Keratinocyte (primary cell): ENCODE results near the gene ARTN. TPM values are rescaled to one million over a fixed set of nuclear protein-coding genes. Genes with fewer than 3 reads are reported as not detected.

Experiments
- DNase-seq: peaks from one replicate; pipeline ENCODE4 v3.0.0-alpha.2; 2011; ENCODE audit warnings: low read depth, missing footprints, low spot score
- FAIRE-seq: peaks from 2 replicates; lab custom pipeline; 2011; peaks lifted over from hg19 to GRCh38; lab: Jason Lieb, UNC
- H2AFZ ChIP-seq: 2 replicates; pipeline ENCODE4 v1.6.0; 2012; ENCODE audit warnings: low read length, control low read depth, inconsistent platforms; ENCODE audit not compliant: control insufficient read depth
- H3K27ac ChIP-seq: 2 replicates; pipeline ENCODE4 v1.5.1; 2011; ENCODE audit warnings: low read length; ENCODE audit not compliant: control insufficient read depth, insufficient read depth
- H3K27me3 ChIP-seq: 3 replicates; pipeline ENCODE4 v1.6.0; 2011; ENCODE audit warnings: low read length; ENCODE audit not compliant: control insufficient read depth, insufficient read depth; ENCODE audit errors: extremely low read depth
- H3K36me3 ChIP-seq, 2 experiments: 2 replicates in 1 of 2; 3 replicates in 1 of 2; pipeline ENCODE4 v1.5.1; 2011; ENCODE audit warnings: low read length in 2 of 2, mild to moderate bottlenecking in 1 of 2; ENCODE audit not compliant: control insufficient read depth in 2 of 2, insufficient read depth in 2 of 2; ENCODE audit errors: extremely low read depth in 1 of 2
- H3K4me1 ChIP-seq: 3 replicates; pipeline ENCODE4 v1.5.1; 2011; ENCODE audit warnings: low read length; ENCODE audit not compliant: control insufficient read depth, insufficient read depth; ENCODE audit errors: extremely low read depth
- H3K4me2 ChIP-seq: 3 replicates; pipeline ENCODE4 v1.6.0; 2011; ENCODE audit warnings: low read depth, low read length; ENCODE audit not compliant: control insufficient read depth, insufficient read depth; ENCODE audit errors: extremely low read depth
- H3K4me3 ChIP-seq, 3 experiments: fragments of 200-600 bp in 1 of 3; sonication (generic) in 1 of 3; 2 replicates in 2 of 3; 3 replicates in 1 of 3; pipeline ENCODE4 v1.5.1; 2011 to 2016; ENCODE audit warnings: low read length in 3 of 3, mild to moderate bottlenecking in 3 of 3, control low read depth in 2 of 3, inconsistent platforms in 1 of 3, low read depth in 1 of 3, mixed read lengths in 1 of 3, mixed run types in 1 of 3, moderate library complexity in 1 of 3; ENCODE audit not compliant: control insufficient read depth in 2 of 3, insufficient read depth in 2 of 3; ENCODE audit errors: extremely low read depth in 1 of 3
- H3K79me2 ChIP-seq: 2 replicates; pipeline ENCODE4 v1.6.0; 2012; ENCODE audit warnings: low read length; ENCODE audit not compliant: control insufficient read depth, insufficient read depth
- H3K9ac ChIP-seq: 3 replicates; pipeline ENCODE4 v1.6.0; 2011; ENCODE audit warnings: low read length; ENCODE audit not compliant: control insufficient read depth, insufficient read depth; ENCODE audit errors: extremely low read depth
- H3K9me1 ChIP-seq: 3 replicates; pipeline ENCODE4 v1.6.0; 2011; ENCODE audit warnings: low read length; ENCODE audit not compliant: control insufficient read depth, insufficient read depth; ENCODE audit errors: extremely low read depth
- H3K9me3 ChIP-seq: 2 replicates; pipeline ENCODE4 v1.5.1; 2012; ENCODE audit warnings: low read depth, low read length; ENCODE audit not compliant: control insufficient read depth
- H4K20me1 ChIP-seq: 3 replicates; pipeline ENCODE4 v1.6.0; 2011; ENCODE audit warnings: low read length; ENCODE audit not compliant: control insufficient read depth, insufficient read depth; ENCODE audit errors: extremely low read depth
- EZH2 ChIP-seq: IDR thresholded peaks from one replicate; pipeline ENCODE4 v1.6.1; 2012; ENCODE audit warnings: inconsistent platforms, mild to moderate bottlenecking, low read length, moderate library complexity
- dilution Hi-C: fragments of 300-500 bp; cut with MboI; formaldehyde crosslinking; loops from one replicate; pipeline ENCODE4 v1.7.0; 2020; ENCODE audit warnings: low sequenced_read_pairs; ENCODE audit not compliant: extremely low pct_ligation_motif_present
- polyA plus RNA-seq, 5 experiments: library from polyadenylated mRNA; depleted of rRNA in 3 of 5; stranded (reverse) in 3 of 5; stranded (forward) in 1 of 5; unstranded in 1 of 5; fragments of >200 nt; gene quantifications; 1 replicate in 1 of 5; 2 replicates in 3 of 5; 3 replicates in 1 of 5; pipeline versions ENCODE4 v1.2.1 to v1.2.3, GENCODE V29; 2011 to 2012; ENCODE audit warnings: missing spikeins in 2 of 5, low read depth in 1 of 5, low replicate concordance in 1 of 5
- TF ChIP-seq, protein P1 (sequence below), 3 experiments: IDR thresholded peaks in 1 of 3; conservative IDR thresholded peaks in 1 of 3; optimal IDR thresholded peaks in 1 of 3; 2 replicates in 2 of 3; 3 replicates in 1 of 3; pipeline versions ENCODE3 to v1.5.1; 2011; ENCODE audit warnings: low read length in 3 of 3, mild to moderate bottlenecking in 3 of 3, moderate library complexity in 2 of 3, control low read depth in 1 of 3, inconsistent platforms in 1 of 3; ENCODE audit not compliant: insufficient read depth in 2 of 3; ENCODE audit errors: extremely low read depth in 1 of 3

Gene ARTN
- polyA plus RNA-seq, 1 donor (not counting 4 experiments of a cell fraction or from before 2014, with no cell fraction given): 27.2 TPM

DNA sequence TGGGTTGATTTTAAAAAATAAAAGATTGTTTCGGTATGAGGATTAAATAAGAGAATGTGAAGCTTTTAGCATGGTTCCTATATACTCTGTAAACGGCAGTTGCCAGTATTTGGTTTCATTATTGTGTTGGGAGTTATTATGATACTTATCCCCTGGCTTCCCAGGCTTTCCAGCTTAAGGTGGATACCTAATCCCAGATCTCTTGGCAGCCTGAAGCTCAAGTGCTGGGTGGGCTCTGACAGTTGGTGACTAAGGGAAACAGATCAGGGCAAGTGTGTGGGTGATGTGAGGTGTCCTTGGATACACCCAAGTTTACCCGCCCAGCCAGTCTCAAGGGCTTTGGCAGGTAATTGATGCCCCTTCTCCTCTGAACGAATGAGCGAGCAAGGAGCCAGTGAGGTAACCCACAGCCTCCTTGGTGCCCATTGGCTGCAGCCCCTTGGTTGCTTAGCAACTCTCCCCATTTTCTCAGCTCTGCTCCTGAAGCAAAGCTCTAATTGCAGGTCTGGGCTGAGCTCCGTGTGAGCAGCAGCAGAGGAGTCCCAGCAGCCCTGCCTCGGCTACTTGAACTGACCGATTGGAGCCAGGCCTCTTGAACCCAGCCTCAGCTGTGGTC, 19.2 kb downstream of the ARTN start:
- H3K79me2 ChIP-seq: peaks cover 57% of the 10 kb centered on the region
- FAIRE-seq (no peak), DNase-seq (no peak)
- no peak overlapping the region for H3K9ac ChIP-seq
- no peak overlapping the region for H2AFZ ChIP-seq
- no peak overlapping the region for H3K27ac ChIP-seq
- dilution Hi-C loops: no loop called here
- TF ChIP-seq, protein P1, sequence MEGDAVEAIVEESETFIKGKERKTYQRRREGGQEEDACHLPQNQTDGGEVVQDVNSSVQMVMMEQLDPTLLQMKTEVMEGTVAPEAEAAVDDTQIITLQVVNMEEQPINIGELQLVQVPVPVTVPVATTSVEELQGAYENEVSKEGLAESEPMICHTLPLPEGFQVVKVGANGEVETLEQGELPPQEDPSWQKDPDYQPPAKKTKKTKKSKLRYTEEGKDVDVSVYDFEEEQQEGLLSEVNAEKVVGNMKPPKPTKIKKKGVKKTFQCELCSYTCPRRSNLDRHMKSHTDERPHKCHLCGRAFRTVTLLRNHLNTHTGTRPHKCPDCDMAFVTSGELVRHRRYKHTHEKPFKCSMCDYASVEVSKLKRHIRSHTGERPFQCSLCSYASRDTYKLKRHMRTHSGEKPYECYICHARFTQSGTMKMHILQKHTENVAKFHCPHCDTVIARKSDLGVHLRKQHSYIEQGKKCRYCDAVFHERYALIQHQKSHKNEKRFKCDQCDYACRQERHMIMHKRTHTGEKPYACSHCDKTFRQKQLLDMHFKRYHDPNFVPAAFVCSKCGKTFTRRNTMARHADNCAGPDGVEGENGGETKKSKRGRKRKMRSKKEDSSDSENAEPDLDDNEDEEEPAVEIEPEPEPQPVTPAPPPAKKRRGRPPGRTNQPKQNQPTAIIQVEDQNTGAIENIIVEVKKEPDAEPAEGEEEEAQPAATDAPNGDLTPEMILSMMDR (optimal IDR thresholded peaks at IDR 0.05 in 1 of 3, IDR thresholded peaks at IDR 0.05 in 1 of 3, conservative IDR thresholded peaks at IDR 0.05 in 1 of 3; ENCODE audit: extremely low read depth in 1 of 3, insufficient read depth in 2 of 3, low read length in 3 of 3): no peak
- no peak for TF ChIP-seq EZH2
- H3K9me3 ChIP-seq: no peaks in the 10 kb centered on the region
- no peak overlapping the region for H3K4me3 ChIP-seq
- H3K27me3 ChIP-seq: no peaks in the 10 kb centered on the region
- H3K36me3 ChIP-seq: peaks cover 25 to 32% of the 10 kb centered on the region in 2 experiments
- peaks cover 14% of the 10 kb centered on the region for H3K4me1 ChIP-seq
- peaks cover 4% of the 10 kb centered on the region for H3K9me1 ChIP-seq
- peaks cover 5% of the 10 kb centered on the region for H4K20me1 ChIP-seq
- no peak overlapping the region for H3K4me2 ChIP-seq

DNA sequence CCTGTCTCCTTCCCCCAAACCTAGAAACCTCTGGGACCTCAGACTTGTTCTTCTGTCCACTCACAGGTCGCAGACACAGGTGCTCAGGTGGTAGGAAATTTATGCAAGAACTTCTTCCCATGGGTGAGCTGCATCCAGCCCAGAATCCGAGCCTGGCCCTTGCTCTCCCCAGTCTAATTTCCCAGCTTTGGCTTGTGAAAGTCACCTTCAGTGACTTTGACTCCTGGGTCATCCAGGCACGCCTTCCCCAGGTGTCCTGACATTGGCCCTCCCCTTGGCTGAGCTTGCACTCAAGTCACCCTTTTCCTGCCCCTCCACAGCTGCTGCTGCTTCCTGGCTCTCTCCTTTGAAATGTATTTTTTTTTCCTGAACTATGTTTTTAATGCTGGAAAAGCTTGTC, 19.8 kb downstream of the ARTN start:
- H3K27me3 ChIP-seq: no peaks in the 10 kb centered on the region
- TF ChIP-seq, protein P1 (optimal IDR thresholded peaks at IDR 0.05 in 1 of 3, IDR thresholded peaks at IDR 0.05 in 1 of 3, conservative IDR thresholded peaks at IDR 0.05 in 1 of 3; ENCODE audit: extremely low read depth in 1 of 3, insufficient read depth in 2 of 3, low read length in 3 of 3): no peak
- TF ChIP-seq EZH2: no peak
- H3K9me1 ChIP-seq: peaks cover 4% of the 10 kb centered on the region
- peaks cover 9% of the 10 kb centered on the region for H3K4me1 ChIP-seq
- no peak for DNase-seq
- peaks cover 51% of the 10 kb centered on the region for H3K79me2 ChIP-seq
- H3K36me3 ChIP-seq: peaks cover 27 to 38% of the 10 kb centered on the region in 2 experiments
- no peaks in the 10 kb centered on the region for H3K9me3 ChIP-seq
- no peak overlapping the region for H3K4me2 ChIP-seq
- H3K27ac ChIP-seq: no peak overlapping the region
- dilution Hi-C loops: no loop called here
- no peak overlapping the region for H2AFZ ChIP-seq
- H3K4me3 ChIP-seq: no peak overlapping the region
- H4K20me1 ChIP-seq: peaks cover 5% of the 10 kb centered on the region
- H3K9ac ChIP-seq: no peak overlapping the region
- FAIRE-seq: no peak
